H9 (cell line): ENCODE data around the gene TMUB2. TPM values are rescaled to one million over a fixed set of nuclear protein-coding genes. Genes with fewer than 3 reads are reported as not detected.

Source experiments
- DNase-seq: peaks from one replicate; pipeline ENCODE4 v3.0.0-alpha.2; 2017
- H2AFZ ChIP-seq: one replicate; pipeline ENCODE4 v1.6.1; 2013; ENCODE audit warnings: mild to moderate bottlenecking, low read length, control low read depth, moderate library complexity
- H2AK5ac ChIP-seq: 2 replicates; pipeline ENCODE4 v1.6.1; 2013; ENCODE audit warnings: low read length, control low read depth, mixed read lengths; ENCODE audit not compliant: insufficient read length
- H2BK120ac ChIP-seq: one replicate; pipeline ENCODE4 v1.6.1; 2013; ENCODE audit warnings: low read depth, mild to moderate bottlenecking, low read length, control low read depth, inconsistent platforms; ENCODE audit not compliant: poor library complexity, severe bottlenecking
- H2BK12ac ChIP-seq: 2 replicates; pipeline ENCODE4 v1.6.1; 2013; ENCODE audit warnings: low read length, control low read depth, mixed read lengths, low read depth; ENCODE audit not compliant: insufficient read length
- H2BK15ac ChIP-seq: 2 replicates; pipeline ENCODE4 v1.6.1; 2013; ENCODE audit warnings: low read depth, low read length, control low read depth
- H2BK20ac ChIP-seq: one replicate; pipeline ENCODE4 v1.6.1; 2013; ENCODE audit warnings: low read depth, mild to moderate bottlenecking, low read length, control low read depth, inconsistent platforms; ENCODE audit not compliant: poor library complexity, severe bottlenecking
- H2BK5ac ChIP-seq: 2 replicates; pipeline ENCODE4 v1.6.1; 2013; ENCODE audit warnings: low read length, control low read depth, mixed read lengths; ENCODE audit not compliant: insufficient read length
- H3K14ac ChIP-seq: 2 replicates; pipeline ENCODE4 v1.6.1; 2013; ENCODE audit warnings: low read length, control low read depth; ENCODE audit not compliant: insufficient read depth
- H3K18ac ChIP-seq: 2 replicates; pipeline ENCODE4 v1.6.1; 2013; ENCODE audit warnings: low read depth, mild to moderate bottlenecking, mixed read lengths, low read length, control low read depth; ENCODE audit not compliant: insufficient read length
- H3K23ac ChIP-seq: 2 replicates; pipeline ENCODE4 v1.6.1; 2013; ENCODE audit warnings: low read length, control low read depth, mixed read lengths, low read depth; ENCODE audit not compliant: insufficient read length
- H3K23me2 ChIP-seq: 2 replicates; pipeline ENCODE4 v1.6.1; 2013; ENCODE audit warnings: low read depth, mild to moderate bottlenecking, mixed read lengths, low read length, control low read depth; ENCODE audit not compliant: insufficient read length, poor library complexity, severe bottlenecking
- H3K27ac ChIP-seq: 2 replicates; pipeline ENCODE4 v1.5.1; 2013; ENCODE audit warnings: low read length, control low read depth, mixed read lengths, low read depth; ENCODE audit not compliant: insufficient read length
- H3K27me3 ChIP-seq: 2 replicates; pipeline ENCODE4 v1.6.1; 2013; ENCODE audit warnings: low read length, control low read depth, inconsistent platforms; ENCODE audit not compliant: insufficient read depth
- H3K4ac ChIP-seq: 2 replicates; pipeline ENCODE4 v1.6.1; 2013; ENCODE audit warnings: low read depth, mild to moderate bottlenecking, control low read depth, inconsistent platforms, low read length, moderate library complexity
- H3K4me1 ChIP-seq: 2 replicates; pipeline ENCODE4 v1.6.1; 2013; ENCODE audit warnings: low read length, control low read depth, inconsistent platforms; ENCODE audit not compliant: insufficient read depth
- H3K4me2 ChIP-seq: 2 replicates; pipeline ENCODE4 v1.6.1; 2013; ENCODE audit warnings: low read length, control low read depth, mixed read lengths; ENCODE audit not compliant: insufficient read length, insufficient read depth
- H3K56ac ChIP-seq: 2 replicates; pipeline ENCODE4 v1.6.1; 2013; ENCODE audit warnings: low read depth, mild to moderate bottlenecking, mixed read lengths, low read length, control low read depth; ENCODE audit not compliant: insufficient read length
- H3K79me1 ChIP-seq: 2 replicates; pipeline ENCODE4 v1.6.1; 2013; ENCODE audit warnings: low read depth, mild to moderate bottlenecking, moderate library complexity, low read length, control low read depth, inconsistent platforms; ENCODE audit not compliant: insufficient read depth, poor library complexity, severe bottlenecking
- H3K79me2 ChIP-seq: 2 replicates; pipeline ENCODE4 v1.6.1; 2013; ENCODE audit warnings: low read length, control low read depth, inconsistent platforms; ENCODE audit not compliant: insufficient read depth
- H3K9ac ChIP-seq: 2 replicates; pipeline ENCODE4 v1.6.1; 2013; ENCODE audit warnings: low read length, control low read depth, mixed read lengths; ENCODE audit not compliant: insufficient read length; ENCODE audit errors: extremely low read depth
- H3K9me3 ChIP-seq: one replicate; pipeline ENCODE4 v1.6.1; 2013; ENCODE audit warnings: low read depth, low read length, inconsistent platforms; ENCODE audit not compliant: control insufficient read depth
- H3T11ph ChIP-seq: one replicate; pipeline ENCODE4 v1.6.1; 2013; ENCODE audit warnings: mild to moderate bottlenecking, low read length, control low read depth, inconsistent platforms
- H4K20me1 ChIP-seq: one replicate; pipeline ENCODE4 v1.6.1; 2013; ENCODE audit not compliant: control insufficient read depth, insufficient read length, insufficient read depth
- H4K5ac ChIP-seq: 2 replicates; pipeline ENCODE4 v1.6.1; 2013; ENCODE audit warnings: low read depth, mild to moderate bottlenecking, mixed read lengths, low read length, control low read depth; ENCODE audit not compliant: insufficient read length
- H4K8ac ChIP-seq: replicated peaks from 2 replicates; pipeline ENCODE4 v1.6.1; 2013; ENCODE audit warnings: low read length, control low read depth, mixed read lengths, low read depth; ENCODE audit not compliant: insufficient read length
- H4K91ac ChIP-seq: 2 replicates; pipeline ENCODE4 v1.6.1; 2013; ENCODE audit warnings: low read depth, mild to moderate bottlenecking, moderate library complexity, mixed read lengths, low read length, control low read depth; ENCODE audit not compliant: insufficient read length
- H3K27ac Mint-ChIP-seq, 3 experiments: 2 replicates in 2 of 3; 3 replicates in 1 of 3; pipeline ENCODE4 v1.8.0; 2020 to 2021; ENCODE audit warnings: mixed read lengths in 3 of 3, mild to moderate bottlenecking in 1 of 3, moderate library complexity in 1 of 3
- H3K27me3 Mint-ChIP-seq: 2 replicates; pipeline ENCODE4 v1.8.0; 2021; ENCODE audit warnings: low read depth, mild to moderate bottlenecking, moderate library complexity, mixed read lengths
- H3K36me3 Mint-ChIP-seq, 3 experiments: 2 replicates in 2 of 3; 3 replicates in 1 of 3; pipeline ENCODE4 v1.8.0; 2020 to 2021; ENCODE audit warnings: low read depth in 3 of 3, mixed read lengths in 3 of 3; ENCODE audit not compliant: insufficient read depth in 1 of 3
- H3K4me1 Mint-ChIP-seq, 2 experiments: 2 replicates each; pipeline ENCODE4 v1.8.0; 2020; ENCODE audit warnings: mixed read lengths in 2 of 2
- H3K4me3 Mint-ChIP-seq, 2 experiments: 2 replicates in 1 of 2; 3 replicates in 1 of 2; pipeline ENCODE4 v1.8.0; 2020 to 2021; ENCODE audit warnings: mild to moderate bottlenecking in 2 of 2, mixed read lengths in 2 of 2, moderate library complexity in 1 of 2
- H3K9me3 Mint-ChIP-seq, 2 experiments: 2 replicates in 1 of 2; 3 replicates in 1 of 2; pipeline ENCODE4 v1.8.0; 2020; ENCODE audit warnings: mild to moderate bottlenecking in 2 of 2, mixed read lengths in 2 of 2, moderate library complexity in 1 of 2
- CTCF ChIP-seq: fragments of 200-600 bp; sonication (generic); conservative IDR thresholded peaks from 3 replicates; pipeline ENCODE4 v1.8.0; 2021; ENCODE audit warnings: antibody characterized with exemption, mild to moderate bottlenecking
- WGBS: extraction: QIAGEN DNeasy Blood & Tissue Kit; methylation state at CpG from one replicate; pipeline ENCODE4 v1.1.7; 2013; ENCODE audit warnings: missing lambda C conversion rate, low lambda C conversion rate, mixed read lengths; ENCODE audit not compliant: insufficient read length; ENCODE audit errors: extremely low coverage; 5-methylcytosine and 5-hydroxymethylcytosine counted together
- total RNA-seq: library from RNA; stranded (reverse); gene quantifications from 2 replicates; pipeline ENCODE4 v1.2.1, GENCODE V29; 2021

Gene TMUB2
- total RNA-seq, 1 experiment from 2014 or later = 22.9 TPM

- H2BK5ac ChIP-seq = no peak overlapping the region
- no peaks in the 10 kb centered on the region for H3K27me3 ChIP-seq
- no peak overlapping the region for H3K27ac Mint-ChIP-seq
- H3K23me2 ChIP-seq = no peaks in the 10 kb centered on the region
- no CpG with 5 or more reads among the region's 5 CpGs for WGBS
- H3K4me1 ChIP-seq = no peaks in the 10 kb centered on the region
- H3K27ac ChIP-seq = no peak overlapping the region
- H4K8ac ChIP-seq = no peak overlapping the region
- H4K20me1 ChIP-seq = no peaks in the 10 kb centered on the region
- no peaks in the 10 kb centered on the region; a peak in 1 of 4 replicates for H3K4me1 Mint-ChIP-seq
- peaks cover 3 to 8% of the 10 kb centered on the region in 2 experiments; a peak in 3 of 5 replicates for H3K9me3 Mint-ChIP-seq
- no peaks in the 10 kb centered on the region for H3K79me2 ChIP-seq
- H4K5ac ChIP-seq = no peak overlapping the region
- no peak overlapping the region for H3K18ac ChIP-seq
- TF ChIP-seq CTCF = no peak
- H4K91ac ChIP-seq = no peak overlapping the region
- no peak overlapping the region for H3K23ac ChIP-seq
- H3K9me3 ChIP-seq = no peaks in the 10 kb centered on the region
- no peak for DNase-seq
- no peak overlapping the region for H3T11ph ChIP-seq
- no peak overlapping the region for H2BK12ac ChIP-seq
- H2BK120ac ChIP-seq = no peak overlapping the region
- no peak overlapping the region for H2BK20ac ChIP-seq
- H2AFZ ChIP-seq = no peak overlapping the region
- H3K4me2 ChIP-seq = no peak overlapping the region
- H3K4me3 Mint-ChIP-seq = no peak overlapping the region
- H3K36me3 Mint-ChIP-seq = peaks cover 0 to 4% (median 0%) of the 10 kb centered on the region in 3 experiments; a peak in 1 of 7 replicates
- no peaks in the 10 kb centered on the region for H3K79me1 ChIP-seq
- H3K9ac ChIP-seq = no peak overlapping the region
- no peak overlapping the region for H2BK15ac ChIP-seq
- H3K27me3 Mint-ChIP-seq = peaks cover 15% of the 10 kb centered on the region
- no peak overlapping the region for H3K4ac ChIP-seq
- no peak overlapping the region for H3K56ac ChIP-seq
- H2AK5ac ChIP-seq = no peak overlapping the region
- no peak overlapping the region for H3K14ac ChIP-seq
Observed at GRCh38 chr17:44233582-44233981, 46.8 kb downstream of the TMUB2 start.
